Thyroid gland (tissue), 4 donors: ENCODE data around the gene MEIOB.

Experiments
- POLR2A ChIP-seq, 2 donors: fragments of 450-650 bp; IDR thresholded peaks; one replicate each; pipeline ENCODE4 v1.6.1; 2017; ENCODE audit warnings: antibody characterized with exemption in 2 of 2, mild to moderate bottlenecking in 2 of 2, moderate library complexity in 1 of 2
- TF ChIP-seq, protein P1 (sequence below), 6 experiments: fragments of 200-600 bp in 3 of 6; fragments of 450-650 bp in 3 of 6; sonication (generic) in 3 of 6; IDR thresholded peaks; one replicate each; pipeline ENCODE4 v1.5.1; 2016 to 2019; ENCODE audit warnings: antibody characterized with exemption in 6 of 6, mild to moderate bottlenecking in 2 of 6, inconsistent platforms in 1 of 6, moderate library complexity in 1 of 6

DNA sequence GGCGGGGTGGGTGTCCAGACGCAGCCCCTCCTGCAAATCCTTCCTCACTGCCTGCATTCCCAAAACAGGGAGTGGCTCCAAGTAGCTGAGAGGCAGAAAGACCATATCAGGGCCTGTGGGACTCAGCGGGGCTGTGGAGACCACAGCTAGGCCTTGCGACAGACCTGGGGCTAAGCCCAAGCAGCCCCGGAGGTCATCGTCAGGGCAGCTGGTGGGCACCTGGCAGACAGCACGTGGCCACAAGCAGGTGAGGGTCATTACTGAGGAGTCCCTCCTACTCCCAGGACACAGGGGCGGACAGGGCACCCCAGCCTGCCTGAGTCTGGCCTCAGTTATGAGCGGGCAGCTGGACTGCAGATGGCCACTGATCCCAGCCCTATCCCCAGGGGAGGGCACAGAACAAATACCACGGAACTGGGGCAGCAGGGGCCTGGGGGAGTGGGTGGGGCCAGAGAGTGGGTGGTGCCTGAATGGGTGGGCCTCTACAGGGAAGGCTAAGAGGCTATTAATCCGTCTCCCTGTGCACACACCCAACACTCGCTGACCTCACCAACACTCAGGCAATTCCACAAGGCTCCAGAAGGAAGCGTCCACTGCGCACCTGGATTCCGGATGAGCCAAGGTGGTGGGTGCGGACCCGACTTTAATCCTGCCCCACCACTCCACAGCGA lies 37.7 kb upstream of the MEIOB start:
- TF ChIP-seq, protein P1, sequence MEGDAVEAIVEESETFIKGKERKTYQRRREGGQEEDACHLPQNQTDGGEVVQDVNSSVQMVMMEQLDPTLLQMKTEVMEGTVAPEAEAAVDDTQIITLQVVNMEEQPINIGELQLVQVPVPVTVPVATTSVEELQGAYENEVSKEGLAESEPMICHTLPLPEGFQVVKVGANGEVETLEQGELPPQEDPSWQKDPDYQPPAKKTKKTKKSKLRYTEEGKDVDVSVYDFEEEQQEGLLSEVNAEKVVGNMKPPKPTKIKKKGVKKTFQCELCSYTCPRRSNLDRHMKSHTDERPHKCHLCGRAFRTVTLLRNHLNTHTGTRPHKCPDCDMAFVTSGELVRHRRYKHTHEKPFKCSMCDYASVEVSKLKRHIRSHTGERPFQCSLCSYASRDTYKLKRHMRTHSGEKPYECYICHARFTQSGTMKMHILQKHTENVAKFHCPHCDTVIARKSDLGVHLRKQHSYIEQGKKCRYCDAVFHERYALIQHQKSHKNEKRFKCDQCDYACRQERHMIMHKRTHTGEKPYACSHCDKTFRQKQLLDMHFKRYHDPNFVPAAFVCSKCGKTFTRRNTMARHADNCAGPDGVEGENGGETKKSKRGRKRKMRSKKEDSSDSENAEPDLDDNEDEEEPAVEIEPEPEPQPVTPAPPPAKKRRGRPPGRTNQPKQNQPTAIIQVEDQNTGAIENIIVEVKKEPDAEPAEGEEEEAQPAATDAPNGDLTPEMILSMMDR (IDR thresholded peaks at IDR 0.05) = no peak
- TF ChIP-seq POLR2A (IDR thresholded peaks at IDR 0.05) = no peak
